Measurements from ENCODE around the gene CSMD2. TPM values are rescaled to one million over a fixed set of nuclear protein-coding genes. Genes with fewer than 3 reads are reported as not detected.
A peak's percentile ranks its signal among the peaks of the same experiment; 100 is the strongest.

The CSMD2 gene
- total RNA-seq, 2 donors from 2014 or later: 0.62 to 2.8 TPM

DNA sequence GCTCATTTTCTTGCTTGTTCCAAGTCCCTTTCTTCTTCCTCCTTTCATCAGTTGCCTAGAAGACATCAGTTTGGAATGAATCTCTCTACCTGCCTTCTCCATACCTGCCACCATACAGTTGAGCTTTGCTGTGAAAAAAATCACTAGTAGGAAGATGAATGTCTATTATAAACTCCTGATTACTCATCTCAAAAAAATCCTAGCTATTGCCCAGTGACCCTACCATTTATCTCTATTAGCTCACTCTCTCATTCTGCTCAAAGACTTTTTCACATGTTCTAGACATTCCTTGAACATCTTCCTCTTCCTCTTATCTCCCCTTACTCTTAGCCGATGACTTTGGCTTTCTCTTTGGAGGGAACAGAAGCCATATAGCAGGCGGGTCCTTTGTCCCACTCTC, 350.9 kb downstream of the CSMD2 start:
- Histone ChIP-seq H3K4me1 (ENCODE audit: control insufficient read depth, insufficient read depth, low read length) (no peaks in the 10 kb centered on the region), H3K4me3 (ENCODE audit: low read length) (no peak overlapping the region), H3K27ac (ENCODE audit: low read depth, low read length) (no peak overlapping the region), H3K9ac (ENCODE audit: extremely low read depth, low read length, poor library complexity, severe bottlenecking) (no peak overlapping the region), H3K27me3 (ENCODE audit: control insufficient read depth, insufficient read depth, low read length, poor library complexity, severe bottlenecking) (no peaks in the 10 kb centered on the region), H3K36me3 (ENCODE audit: control insufficient read depth, insufficient read depth, low read length) (no peaks in the 10 kb centered on the region), H3K9me3 (ENCODE audit: control insufficient read depth, low read length) (peaks cover 5% of the 10 kb centered on the region)
- TF ChIP-seq, protein P1, sequence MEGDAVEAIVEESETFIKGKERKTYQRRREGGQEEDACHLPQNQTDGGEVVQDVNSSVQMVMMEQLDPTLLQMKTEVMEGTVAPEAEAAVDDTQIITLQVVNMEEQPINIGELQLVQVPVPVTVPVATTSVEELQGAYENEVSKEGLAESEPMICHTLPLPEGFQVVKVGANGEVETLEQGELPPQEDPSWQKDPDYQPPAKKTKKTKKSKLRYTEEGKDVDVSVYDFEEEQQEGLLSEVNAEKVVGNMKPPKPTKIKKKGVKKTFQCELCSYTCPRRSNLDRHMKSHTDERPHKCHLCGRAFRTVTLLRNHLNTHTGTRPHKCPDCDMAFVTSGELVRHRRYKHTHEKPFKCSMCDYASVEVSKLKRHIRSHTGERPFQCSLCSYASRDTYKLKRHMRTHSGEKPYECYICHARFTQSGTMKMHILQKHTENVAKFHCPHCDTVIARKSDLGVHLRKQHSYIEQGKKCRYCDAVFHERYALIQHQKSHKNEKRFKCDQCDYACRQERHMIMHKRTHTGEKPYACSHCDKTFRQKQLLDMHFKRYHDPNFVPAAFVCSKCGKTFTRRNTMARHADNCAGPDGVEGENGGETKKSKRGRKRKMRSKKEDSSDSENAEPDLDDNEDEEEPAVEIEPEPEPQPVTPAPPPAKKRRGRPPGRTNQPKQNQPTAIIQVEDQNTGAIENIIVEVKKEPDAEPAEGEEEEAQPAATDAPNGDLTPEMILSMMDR (conservative IDR thresholded peaks at IDR 0.05): no peak
- no peak for DNase-seq
- Mint-ChIP-seq H3K4me3 (no peak overlapping the region), H3K27ac (no peak overlapping the region), H3K9me3 (peaks cover under 1% of the 10 kb centered on the region), H3K27me3 (ENCODE audit: insufficient read depth) (peaks cover 2% of the 10 kb centered on the region), H3K4me1 (no peaks in the 10 kb centered on the region), H3K36me3 (ENCODE audit: low read depth) (no peaks in the 10 kb centered on the region)
- 94 to 97% methylated on average over 2 of the region's 2 CpGs for WGBS, 2 experiments (ENCODE audit: insufficient coverage in 1 of 2, insufficient read length in 1 of 2)

DNA sequence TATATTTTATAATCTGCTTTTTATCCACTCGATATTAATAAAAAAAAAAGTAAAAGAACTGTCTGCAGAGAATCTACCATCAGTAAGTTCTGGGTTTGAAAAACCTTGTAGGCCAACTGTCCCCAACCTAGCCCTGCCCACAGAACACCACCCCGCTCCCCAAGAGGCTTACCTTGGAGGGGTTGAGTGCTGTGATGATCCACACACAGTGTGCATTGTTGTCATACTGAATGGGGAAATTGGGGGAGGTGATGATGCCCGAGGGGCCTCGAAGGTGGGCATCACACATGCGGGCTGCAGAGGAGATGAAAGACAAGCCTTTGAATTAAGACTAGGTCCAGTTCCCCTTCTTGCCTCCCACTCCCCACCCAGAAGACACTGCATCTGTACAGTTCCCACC, 354.5 kb downstream of the CSMD2 start:
- Histone ChIP-seq H3K4me3 (ENCODE audit: low read length) (no peak overlapping the region), H3K4me1 (ENCODE audit: control insufficient read depth, insufficient read depth, low read length) (no peaks in the 10 kb centered on the region), H3K27ac (ENCODE audit: low read depth, low read length) (no peak overlapping the region), H3K9me3 (ENCODE audit: control insufficient read depth, low read length) (peaks cover 33% of the 10 kb centered on the region), H3K27me3 (ENCODE audit: control insufficient read depth, insufficient read depth, low read length, poor library complexity, severe bottlenecking) (no peaks in the 10 kb centered on the region), H3K36me3 (ENCODE audit: control insufficient read depth, insufficient read depth, low read length) (no peaks in the 10 kb centered on the region), H3K9ac (ENCODE audit: extremely low read depth, low read length, poor library complexity, severe bottlenecking) (no peak overlapping the region)
- TF ChIP-seq, protein P1 (conservative IDR thresholded peaks at IDR 0.05): no peak
- H3K4me1 Mint-ChIP-seq: peaks cover 8% of the 10 kb centered on the region
- peaks cover 2% of the 10 kb centered on the region for H3K27me3 Mint-ChIP-seq (ENCODE audit: insufficient read depth)
- DNase-seq: no peak
- no peak overlapping the region for H3K4me3 Mint-ChIP-seq
- no peak overlapping the region for H3K27ac Mint-ChIP-seq
- H3K36me3 Mint-ChIP-seq (ENCODE audit: low read depth): no peaks in the 10 kb centered on the region
- H3K9me3 Mint-ChIP-seq: peaks cover 9% of the 10 kb centered on the region
- 98 to 100% methylated on average over 1 to 4 of the region's 5 CpGs for WGBS, 2 experiments (ENCODE audit: insufficient coverage in 1 of 2, insufficient read length in 1 of 2)

DNA sequence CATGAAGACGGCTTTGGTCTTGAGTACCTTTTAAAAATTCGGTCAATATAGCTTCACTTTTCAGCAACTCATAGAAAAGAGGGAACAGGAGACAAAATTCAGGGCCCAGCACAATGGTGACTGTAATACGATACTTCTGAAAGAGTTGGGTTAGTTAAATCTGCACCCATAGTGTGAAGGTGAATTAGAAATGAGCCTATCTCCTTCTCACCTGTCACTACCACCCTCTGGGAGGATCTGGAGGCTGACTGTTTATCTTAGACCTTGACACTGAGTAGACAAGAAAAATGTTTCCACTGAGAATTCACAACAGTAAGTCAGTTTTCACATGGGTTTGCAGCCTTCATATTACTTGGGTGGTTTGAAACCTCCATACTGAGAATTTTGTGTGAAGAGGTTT, 359.0 kb downstream of the CSMD2 start:
- Mint-ChIP-seq H3K4me3 (no peak overlapping the region), H3K27me3 (ENCODE audit: insufficient read depth) (peaks cover 6% of the 10 kb centered on the region), H3K4me1 (peaks cover 10% of the 10 kb centered on the region), H3K36me3 (ENCODE audit: low read depth) (no peaks in the 10 kb centered on the region), H3K9me3 (peaks cover 11% of the 10 kb centered on the region), H3K27ac (no peak overlapping the region)
- peaks cover 33% of the 10 kb centered on the region for H3K9me3 ChIP-seq (ENCODE audit: control insufficient read depth, low read length)
- peaks cover 5% of the 10 kb centered on the region for H3K4me1 ChIP-seq (ENCODE audit: control insufficient read depth, insufficient read depth, low read length)
- no peaks in the 10 kb centered on the region for H3K36me3 ChIP-seq (ENCODE audit: control insufficient read depth, insufficient read depth, low read length)
- TF ChIP-seq, protein P1 (conservative IDR thresholded peaks at IDR 0.05): no peak
- 82 to 89% methylated on average over 1 to 3 of the region's 3 CpGs for WGBS, 2 experiments (ENCODE audit: insufficient coverage in 1 of 2, insufficient read length in 1 of 2)
- peaks cover 11% of the 10 kb centered on the region for H3K27me3 ChIP-seq (ENCODE audit: control insufficient read depth, insufficient read depth, low read length, poor library complexity, severe bottlenecking)
- H3K9ac ChIP-seq (ENCODE audit: extremely low read depth, low read length, poor library complexity, severe bottlenecking): no peak overlapping the region
- H3K27ac ChIP-seq (ENCODE audit: low read depth, low read length): no peak overlapping the region
- H3K4me3 ChIP-seq (ENCODE audit: low read length): peak overlapping the region; percentile 15
- peak; percentile 45 for DNase-seq
